GM10266 (cell line): ENCODE results near the gene CKAP4.

Experiments used
- DNase-seq: peaks from one replicate; pipeline ENCODE4 v3.0.0; 2012; ENCODE audit errors: extremely low spot score
- CTCF ChIP-seq: IDR thresholded peaks from 2 replicates; pipeline ENCODE4 v1.5.1; 2012; ENCODE audit warnings: mild to moderate bottlenecking, low read depth; ENCODE audit not compliant: control insufficient read depth, insufficient read depth; ENCODE audit errors: missing control alignments

The CKAP4 gene

DNA sequence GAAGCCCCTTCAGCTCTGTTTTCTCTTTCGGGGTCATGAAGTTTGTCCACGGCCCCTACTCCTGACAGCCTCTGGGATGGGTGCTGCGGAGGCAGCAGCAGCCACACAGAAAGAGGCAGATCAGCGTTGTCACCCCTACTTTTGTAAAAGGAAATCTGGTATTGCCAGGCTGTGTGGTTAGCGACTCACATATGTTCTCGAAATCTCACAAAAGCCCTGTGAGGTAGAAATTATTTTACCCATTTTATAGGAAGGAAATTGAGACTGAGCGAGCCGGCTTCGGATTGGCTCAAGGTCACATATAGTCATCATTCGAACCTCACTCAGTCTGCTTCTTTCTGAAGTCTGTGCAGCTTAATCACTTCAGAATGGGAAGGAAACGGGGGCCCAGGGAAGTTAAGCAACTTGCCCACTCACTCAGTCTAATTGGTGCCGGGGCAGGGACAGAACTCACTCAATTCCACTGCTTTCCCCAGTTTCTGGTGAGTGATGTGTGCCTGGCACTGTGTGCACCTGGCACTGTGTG lies 1.1 kb upstream of the CKAP4 start:
- peak; percentile 50 for DNase-seq
- TF ChIP-seq CTCF, result no peak

DNA sequence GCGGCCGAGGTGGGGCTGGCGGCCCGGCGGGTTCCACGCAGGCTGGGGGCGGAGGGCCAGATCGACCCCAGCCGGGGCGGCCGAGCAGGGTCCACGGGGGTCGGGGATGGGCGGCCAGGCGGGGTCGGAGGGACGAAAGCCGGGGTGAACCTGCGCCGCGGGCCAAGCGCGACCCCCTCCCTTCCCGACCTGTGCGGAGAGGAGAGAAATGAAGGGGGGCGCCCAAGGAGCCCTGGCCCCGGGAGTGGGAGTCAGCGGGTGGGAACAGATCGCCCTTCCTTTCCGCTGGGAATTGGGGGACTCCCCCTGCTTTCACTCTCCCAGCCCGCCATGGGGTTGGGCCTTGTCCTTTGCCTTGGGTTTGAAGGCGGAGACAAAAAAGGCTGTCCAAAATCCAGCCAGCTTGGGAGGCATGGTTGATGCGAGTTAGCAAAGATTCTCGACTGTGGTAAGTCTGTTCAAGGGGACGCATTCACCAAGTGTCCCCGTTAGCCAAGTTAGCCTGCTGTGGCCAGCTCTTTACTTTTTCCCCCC lies 559 bp upstream of the CKAP4 start:
- DNase-seq, result peak; percentile 75
- TF ChIP-seq CTCF, result no peak

GRCh38 chr12:106246891-106247673 lies 738 bp downstream of the CKAP4 start:
- peak; percentile 77 for DNase-seq
- no peak for TF ChIP-seq CTCF

DNA sequence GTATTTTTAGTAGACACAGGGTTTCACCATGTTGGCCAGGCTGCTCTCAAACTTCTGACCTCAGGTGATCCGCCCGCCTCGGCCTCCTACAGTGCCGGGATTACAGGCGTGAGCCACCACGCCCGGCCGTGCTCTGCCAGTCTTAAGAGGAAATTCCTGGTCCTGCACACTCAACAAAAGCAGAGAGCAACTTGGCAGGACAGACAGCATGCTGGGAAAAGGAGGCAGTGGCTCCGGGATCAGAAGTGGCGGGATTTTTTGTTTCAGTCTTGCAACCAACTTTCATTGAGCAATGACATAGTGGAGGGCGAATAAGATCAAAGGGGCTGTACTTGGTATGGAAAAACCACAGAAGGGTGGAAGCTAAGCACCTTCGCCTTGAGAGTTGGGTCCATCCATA lies 2.1 kb downstream of the CKAP4 start:
- TF ChIP-seq CTCF, result no peak
- no peak for DNase-seq

- DNase-seq, result no peak
- no peak for TF ChIP-seq CTCF
Observed at GRCh38 chr12:106243620-106244019, 4.2 kb downstream of the CKAP4 start.

GRCh38 chr12:106240821-106241220 lies 7.0 kb downstream of the CKAP4 start:
- no peak for TF ChIP-seq CTCF
- no peak for DNase-seq

GRCh38 chr12:106239951-106240335 lies 7.9 kb downstream of the CKAP4 start:
- no peak for TF ChIP-seq CTCF
- no peak for DNase-seq
